Nephron (organoid): Measurements from ENCODE around the gene ROPN1.

ENCODE experiments used
- H3K27ac Mint-ChIP-seq, 3 experiments: 2 replicates each; pipeline ENCODE4 v1.8.0; 2020; ENCODE audit warnings: mixed read lengths in 3 of 3, mild to moderate bottlenecking in 2 of 3, moderate library complexity in 1 of 3
- H3K27me3 Mint-ChIP-seq: 2 replicates; pipeline ENCODE4 v1.8.0; 2021; ENCODE audit warnings: low read depth, mild to moderate bottlenecking, moderate library complexity, mixed read lengths
- H3K36me3 Mint-ChIP-seq: 2 replicates; pipeline ENCODE4 v1.8.0; 2020; ENCODE audit warnings: low read depth, mixed read lengths
- H3K4me1 Mint-ChIP-seq: 2 replicates; pipeline ENCODE4 v1.8.0; 2020; ENCODE audit warnings: mixed read lengths
- H3K4me3 Mint-ChIP-seq, 3 experiments: 2 replicates each; pipeline ENCODE4 v1.8.0; 2020; ENCODE audit warnings: mild to moderate bottlenecking in 3 of 3, mixed read lengths in 3 of 3, moderate library complexity in 2 of 3
- H3K9me3 Mint-ChIP-seq: 2 replicates; pipeline ENCODE4 v1.8.0; 2020; ENCODE audit warnings: mixed read lengths
- CTCF ChIP-seq, 3 experiments: fragments of 200-600 bp; sonication (generic); IDR thresholded peaks; one replicate each; pipeline ENCODE4 v1.5.0; 2021; ENCODE audit warnings: antibody characterized with exemption in 3 of 3; ENCODE audit not compliant: unreplicated experiment in 3 of 3

The ROPN1 gene

GRCh38 chr3:123920868-123921267 is 71.1 kb downstream of the ROPN1 start:
- Mint-ChIP-seq H3K36me3 (peaks cover 85% of the 10 kb centered on the region), H3K27ac (no peak overlapping the region), H3K27me3 (no peaks in the 10 kb centered on the region), H3K9me3 (peaks cover 53% of the 10 kb centered on the region), H3K4me1 (no peaks in the 10 kb centered on the region), H3K4me3 (no peak overlapping the region)
- no peak for TF ChIP-seq CTCF (IDR thresholded peaks at IDR 0.05; ENCODE audit: unreplicated experiment in 3 of 3)

- Mint-ChIP-seq H3K4me3 (no peak overlapping the region), H3K4me1 (no peaks in the 10 kb centered on the region), H3K27ac (no peak overlapping the region), H3K36me3 (peaks cover 84% of the 10 kb centered on the region), H3K9me3 (peaks cover 53% of the 10 kb centered on the region), H3K27me3 (no peaks in the 10 kb centered on the region)
- TF ChIP-seq CTCF (IDR thresholded peaks at IDR 0.05; ENCODE audit: unreplicated experiment in 3 of 3), result no peak
These were observed 71.5 kb downstream of the ROPN1 start for GRCh38 chr3:123920383-123920782.

GRCh38 chr3:123919353-123919752 is 72.6 kb downstream of the ROPN1 start:
- Mint-ChIP-seq H3K9me3 (peaks cover 52% of the 10 kb centered on the region), H3K4me1 (no peaks in the 10 kb centered on the region), H3K27ac (no peak overlapping the region), H3K4me3 (no peak overlapping the region), H3K27me3 (no peaks in the 10 kb centered on the region), H3K36me3 (peaks cover 83% of the 10 kb centered on the region)
- TF ChIP-seq CTCF (IDR thresholded peaks at IDR 0.05; ENCODE audit: unreplicated experiment in 3 of 3), result no peak
